MCF 10A (cell line): ENCODE measurements around the gene GNG13. TPM values are rescaled to one million over a fixed set of nuclear protein-coding genes. Genes with fewer than 3 reads are reported as not detected.

Source experiments
- BruUV-seq: library from RNA; stranded (reverse); fragments of 400-500 nt; replicated peaks from 2 replicates; lab custom pipeline; 2021; lab: Mats Ljungman, UMichigan
- CTCF ChIA-PET: fragments of 300-600 bp; sonication (Branson Sonifier 250); formaldehyde crosslinking; extraction: SDS; loops from one replicate; lab custom pipeline; 2021; ENCODE audit warnings: antibody characterized with exemption, inconsistent platforms; lab: Yijun Ruan, JAX
- POLR2A ChIA-PET: fragments of 300-600, 350-650 bp; sonication (Branson Sonifier 250); formaldehyde crosslinking; extraction: SDS; loops from one replicate; lab custom pipeline; 2020; ENCODE audit warnings: antibody characterized with exemption, inconsistent platforms; lab: Yijun Ruan, JAX
- DNase-seq: peaks from one replicate; pipeline ENCODE4 v3.0.0-alpha.2; 2018; ENCODE audit not compliant: unreplicated experiment
- H3K27ac Mint-ChIP-seq: one replicate; pipeline ENCODE4 v1.8.0; 2022; ENCODE audit warnings: mild to moderate bottlenecking, low read depth, mixed read lengths; ENCODE audit not compliant: unreplicated experiment
- H3K27me3 Mint-ChIP-seq: one replicate; pipeline ENCODE4 v1.8.0; 2022; ENCODE audit warnings: mixed read lengths; ENCODE audit not compliant: insufficient read depth, unreplicated experiment
- H3K36me3 Mint-ChIP-seq: one replicate; pipeline ENCODE4 v1.8.0; 2022; ENCODE audit warnings: mild to moderate bottlenecking, moderate library complexity, mixed read lengths; ENCODE audit not compliant: insufficient read depth, unreplicated experiment
- H3K4me1 Mint-ChIP-seq: one replicate; pipeline ENCODE4 v1.8.0; 2022; ENCODE audit warnings: mixed read lengths; ENCODE audit not compliant: insufficient read depth, unreplicated experiment
- H3K4me3 Mint-ChIP-seq: one replicate; pipeline ENCODE4 v1.8.0; 2022; ENCODE audit warnings: mild to moderate bottlenecking, moderate library complexity, mixed read lengths; ENCODE audit not compliant: unreplicated experiment
- H3K9me3 Mint-ChIP-seq: one replicate; pipeline ENCODE4 v1.8.0; 2022; ENCODE audit warnings: mixed read lengths; ENCODE audit not compliant: unreplicated experiment
- intact Hi-C: fragments of 100-400 bp; cut with micrococcal nuclease; formaldehyde crosslinking; loops from 2 replicates; pipeline ENCODE4 v1.14.1; 2022
- total RNA-seq: library from RNA; stranded (reverse); gene quantifications from 2 replicates; pipeline ENCODE4 v1.2.3, GENCODE V29; 2022
- TF ChIP-seq, protein P1 (sequence below): fragments of 200-600 bp; IDR thresholded peaks from one replicate; pipeline ENCODE4 v1.8.0; 2022; ENCODE audit warnings: antibody characterized with exemption, mild to moderate bottlenecking; ENCODE audit not compliant: unreplicated experiment

GNG13 gene
- total RNA-seq, 1 experiment from 2014 or later, result not detected

DNA sequence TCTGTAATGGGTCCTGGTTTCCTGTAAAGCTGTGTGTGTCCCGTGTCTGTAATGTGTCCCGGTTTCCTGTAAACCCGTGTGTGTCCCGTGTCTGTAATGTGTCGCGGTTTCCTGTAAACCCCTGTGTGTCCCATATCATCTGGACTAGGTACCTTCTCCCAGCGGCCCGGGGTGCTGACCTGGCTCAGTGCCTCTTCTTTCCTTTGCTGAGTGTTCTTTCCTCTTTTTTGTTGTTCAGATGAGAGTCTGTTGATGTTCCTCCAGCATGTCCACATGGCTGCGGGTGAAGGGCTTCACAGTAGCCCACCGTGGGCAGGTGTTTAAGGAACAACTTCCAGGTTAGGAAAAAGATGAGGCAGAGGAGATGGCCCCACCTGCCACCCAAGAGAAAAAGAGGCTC, 46.6 kb upstream of the GNG13 start:
- no peak for DNase-seq
- ChIA-PET POLR2A (no interaction called here), CTCF (no interaction called here)
- Mint-ChIP-seq H3K27ac (no peak overlapping the region), H3K27me3 (no peaks in the 10 kb centered on the region), H3K9me3 (peaks cover 10% of the 10 kb centered on the region), H3K4me1 (no peaks in the 10 kb centered on the region), H3K4me3 (no peak overlapping the region), H3K36me3 (peaks cover 5% of the 10 kb centered on the region)
- TF ChIP-seq, protein P1, sequence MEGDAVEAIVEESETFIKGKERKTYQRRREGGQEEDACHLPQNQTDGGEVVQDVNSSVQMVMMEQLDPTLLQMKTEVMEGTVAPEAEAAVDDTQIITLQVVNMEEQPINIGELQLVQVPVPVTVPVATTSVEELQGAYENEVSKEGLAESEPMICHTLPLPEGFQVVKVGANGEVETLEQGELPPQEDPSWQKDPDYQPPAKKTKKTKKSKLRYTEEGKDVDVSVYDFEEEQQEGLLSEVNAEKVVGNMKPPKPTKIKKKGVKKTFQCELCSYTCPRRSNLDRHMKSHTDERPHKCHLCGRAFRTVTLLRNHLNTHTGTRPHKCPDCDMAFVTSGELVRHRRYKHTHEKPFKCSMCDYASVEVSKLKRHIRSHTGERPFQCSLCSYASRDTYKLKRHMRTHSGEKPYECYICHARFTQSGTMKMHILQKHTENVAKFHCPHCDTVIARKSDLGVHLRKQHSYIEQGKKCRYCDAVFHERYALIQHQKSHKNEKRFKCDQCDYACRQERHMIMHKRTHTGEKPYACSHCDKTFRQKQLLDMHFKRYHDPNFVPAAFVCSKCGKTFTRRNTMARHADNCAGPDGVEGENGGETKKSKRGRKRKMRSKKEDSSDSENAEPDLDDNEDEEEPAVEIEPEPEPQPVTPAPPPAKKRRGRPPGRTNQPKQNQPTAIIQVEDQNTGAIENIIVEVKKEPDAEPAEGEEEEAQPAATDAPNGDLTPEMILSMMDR, result no peak
- no TSS peak for BruUV-seq
- intact Hi-C loops, result no loop called here

DNA sequence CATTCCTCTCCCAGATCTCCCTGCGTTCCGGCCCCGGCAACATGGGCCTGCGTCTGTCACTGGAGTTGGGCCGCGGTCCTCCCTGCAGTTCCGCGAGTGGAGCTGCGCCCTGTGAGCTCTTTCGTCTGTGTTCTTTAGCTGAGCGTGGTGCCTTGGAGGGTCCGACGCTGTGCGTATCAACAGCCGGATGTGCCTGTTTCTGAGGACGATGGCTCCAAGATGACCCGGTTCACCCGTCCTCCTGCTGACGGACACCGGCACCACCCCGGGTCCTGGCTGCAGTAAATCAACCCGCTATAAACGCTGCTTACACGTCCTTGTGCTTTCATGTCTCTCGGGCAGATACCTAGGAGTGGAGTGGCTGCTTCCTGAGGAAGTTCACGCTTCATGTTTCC, 44.8 kb upstream of the GNG13 start:
- ChIA-PET CTCF (interaction anchor here (0.6 kb wide), 1 partner anchor 276 kb away, joined by 3 read pairs; no protein-coding TSS in a partner anchor), POLR2A (no interaction called here)
- no TSS peak for BruUV-seq
- Mint-ChIP-seq H3K4me1 (no peaks in the 10 kb centered on the region), H3K27me3 (no peaks in the 10 kb centered on the region), H3K27ac (no peak overlapping the region), H3K4me3 (no peak overlapping the region), H3K9me3 (peaks cover 7% of the 10 kb centered on the region), H3K36me3 (peaks cover 3% of the 10 kb centered on the region)
- intact Hi-C loops, result no loop called here
- TF ChIP-seq, protein P1, result no peak
- DNase-seq, result no peak

DNA sequence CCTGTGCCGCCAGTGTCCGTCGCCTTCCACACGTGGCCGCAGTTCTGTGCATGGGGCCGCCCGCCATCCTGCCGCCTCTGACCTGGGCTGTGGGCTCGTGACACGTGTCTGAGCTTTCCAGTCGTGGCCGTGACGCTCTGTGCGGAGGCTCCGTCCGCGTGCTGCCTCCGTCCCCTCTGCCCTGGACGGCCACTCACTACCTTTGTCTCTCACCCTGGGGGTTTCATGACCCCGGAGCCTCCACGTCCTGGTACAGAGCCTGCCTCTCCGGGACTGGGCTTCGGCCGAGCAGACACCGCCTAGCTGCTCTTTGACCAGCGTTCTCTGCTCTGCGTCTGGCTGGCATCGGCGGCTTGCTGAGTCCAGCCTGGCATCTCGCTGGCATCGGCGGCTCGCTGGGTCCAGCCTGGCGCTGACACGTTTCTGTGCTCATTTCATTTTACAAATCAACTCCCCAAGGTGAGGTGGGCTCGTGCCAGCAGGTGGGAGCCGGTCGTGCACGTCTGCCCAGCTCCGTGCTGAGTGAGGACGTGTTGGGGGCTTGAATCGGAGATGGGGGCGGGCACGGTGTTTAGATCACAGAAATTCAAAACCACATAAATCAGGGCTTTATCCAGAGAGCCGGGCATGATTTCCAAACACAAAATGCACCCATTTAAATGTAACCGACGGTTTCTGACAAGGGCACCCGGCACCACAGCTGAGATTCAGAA, 44.3 kb upstream of the GNG13 start:
- DNase-seq, result no peak
- ChIA-PET CTCF (no interaction called here), POLR2A (no interaction called here)
- BruUV-seq, result no TSS peak
- no peaks in the 10 kb centered on the region for H3K27me3 Mint-ChIP-seq
- H3K4me1 Mint-ChIP-seq, result no peaks in the 10 kb centered on the region
- intact Hi-C loops, result no loop called here
- H3K4me3 Mint-ChIP-seq, result no peak overlapping the region
- H3K9me3 Mint-ChIP-seq, result peaks cover 1% of the 10 kb centered on the region
- H3K27ac Mint-ChIP-seq, result no peak overlapping the region
- no peaks in the 10 kb centered on the region for H3K36me3 Mint-ChIP-seq
- TF ChIP-seq, protein P1, result no peak

DNA sequence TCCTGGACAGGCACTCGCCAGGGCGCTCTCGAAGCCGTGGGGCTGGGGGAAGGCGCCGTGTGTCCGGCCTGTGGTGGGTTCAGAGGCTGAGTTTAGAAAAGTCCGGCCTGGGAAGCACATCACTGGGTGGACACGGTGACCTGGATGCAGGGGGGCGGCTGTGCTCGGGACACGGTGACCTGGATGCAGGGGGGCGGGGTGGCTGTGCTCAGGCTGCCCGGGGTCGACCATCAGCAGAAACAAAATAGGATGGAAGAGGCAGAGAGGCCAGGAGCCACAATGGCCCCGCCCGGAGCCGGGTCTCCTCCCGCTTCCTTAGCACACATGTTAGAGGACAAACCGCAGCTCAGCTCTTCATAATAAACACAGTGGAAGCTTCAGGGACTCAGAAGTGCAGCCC, 43.2 kb upstream of the GNG13 start:
- no TSS peak for BruUV-seq
- Mint-ChIP-seq H3K36me3 (no peaks in the 10 kb centered on the region), H3K4me3 (no peak overlapping the region), H3K27ac (no peak overlapping the region), H3K9me3 (no peaks in the 10 kb centered on the region), H3K27me3 (no peaks in the 10 kb centered on the region), H3K4me1 (no peaks in the 10 kb centered on the region)
- TF ChIP-seq, protein P1, result no peak
- POLR2A ChIA-PET, result no interaction called here
- intact Hi-C loops, result no loop called here
- CTCF ChIA-PET, result no interaction called here
- no peak for DNase-seq
